ENCODE results near the gene NPAS3. TPM values are rescaled to one million over a fixed set of nuclear protein-coding genes. Genes with fewer than 3 reads are reported as not detected.

Gene NPAS3
- total RNA-seq, 1 experiment from 2014 or later = 15.6 TPM

DNA sequence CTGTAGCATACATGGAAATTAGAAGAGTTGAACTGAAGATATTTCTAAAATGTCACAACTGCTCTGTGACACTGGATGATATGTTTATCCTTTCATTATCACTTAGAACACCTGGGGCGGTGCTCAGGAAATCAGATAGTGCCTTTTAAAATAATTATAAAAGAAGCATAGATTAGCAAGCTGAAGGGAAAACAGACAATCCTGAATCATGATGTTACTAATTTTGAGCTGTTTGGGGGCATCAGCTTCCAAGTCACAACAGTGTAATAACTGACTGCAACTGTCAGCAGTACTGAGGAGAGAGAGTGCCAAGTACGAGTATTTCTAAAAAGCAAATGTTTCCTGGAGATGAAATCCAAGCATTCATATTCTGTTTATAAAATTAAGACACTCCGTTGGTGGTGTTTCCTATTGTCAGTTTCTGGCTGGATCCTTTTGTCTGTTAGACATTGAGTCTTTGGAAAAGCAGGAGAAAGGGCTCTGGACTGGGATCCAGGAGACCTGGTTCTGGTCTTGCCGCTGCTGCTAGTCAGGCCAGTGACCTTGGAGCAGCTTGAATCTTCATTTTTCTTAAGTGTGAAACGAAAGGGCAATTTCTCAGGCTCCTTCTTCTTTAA lies 632.1 kb downstream of the NPAS3 start:
- Histone ChIP-seq H3K4me3 (ENCODE audit: low read depth, low read length, poor library complexity, severe bottlenecking) (no peak overlapping the region), H3K27ac (ENCODE audit: low read depth, low read length, poor library complexity, severe bottlenecking) (no peak overlapping the region), H3K4me1 (ENCODE audit: insufficient read depth, low read length, poor library complexity, severe bottlenecking) (peaks cover 46% of the 10 kb centered on the region), H3K9me3 (ENCODE audit: low read depth, low read length, poor library complexity, severe bottlenecking) (no peaks in the 10 kb centered on the region), H3K27me3 (replicated peaks; ENCODE audit: insufficient read depth, low read depth, low read length, poor library complexity) (no peaks in the 10 kb centered on the region), H3K36me3 (ENCODE audit: insufficient read depth, low read length, poor library complexity, severe bottlenecking) (no peaks in the 10 kb centered on the region)
- TF ChIP-seq, protein P1, sequence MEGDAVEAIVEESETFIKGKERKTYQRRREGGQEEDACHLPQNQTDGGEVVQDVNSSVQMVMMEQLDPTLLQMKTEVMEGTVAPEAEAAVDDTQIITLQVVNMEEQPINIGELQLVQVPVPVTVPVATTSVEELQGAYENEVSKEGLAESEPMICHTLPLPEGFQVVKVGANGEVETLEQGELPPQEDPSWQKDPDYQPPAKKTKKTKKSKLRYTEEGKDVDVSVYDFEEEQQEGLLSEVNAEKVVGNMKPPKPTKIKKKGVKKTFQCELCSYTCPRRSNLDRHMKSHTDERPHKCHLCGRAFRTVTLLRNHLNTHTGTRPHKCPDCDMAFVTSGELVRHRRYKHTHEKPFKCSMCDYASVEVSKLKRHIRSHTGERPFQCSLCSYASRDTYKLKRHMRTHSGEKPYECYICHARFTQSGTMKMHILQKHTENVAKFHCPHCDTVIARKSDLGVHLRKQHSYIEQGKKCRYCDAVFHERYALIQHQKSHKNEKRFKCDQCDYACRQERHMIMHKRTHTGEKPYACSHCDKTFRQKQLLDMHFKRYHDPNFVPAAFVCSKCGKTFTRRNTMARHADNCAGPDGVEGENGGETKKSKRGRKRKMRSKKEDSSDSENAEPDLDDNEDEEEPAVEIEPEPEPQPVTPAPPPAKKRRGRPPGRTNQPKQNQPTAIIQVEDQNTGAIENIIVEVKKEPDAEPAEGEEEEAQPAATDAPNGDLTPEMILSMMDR (conservative IDR thresholded peaks at IDR 0.05; ENCODE audit: low read depth, low read length) = no peak
- no peak for TF ChIP-seq EZH2 (IDR thresholded peaks at IDR 0.05; ENCODE audit: borderline replicate concordance, low read depth, low read length, poor library complexity, severe bottlenecking)
- no peak for DNase-seq (ENCODE audit: low spot score)
- ChIA-PET POLR2A (ENCODE audit: low non-redundant PET) (no interaction called here), CTCF (no interaction called here)
- BruUV-seq (replicated peaks) = no TSS peak
- intact Hi-C loops (cut with micrococcal nuclease; ENCODE audit: unreplicated experiment) = no loop called here

DNA sequence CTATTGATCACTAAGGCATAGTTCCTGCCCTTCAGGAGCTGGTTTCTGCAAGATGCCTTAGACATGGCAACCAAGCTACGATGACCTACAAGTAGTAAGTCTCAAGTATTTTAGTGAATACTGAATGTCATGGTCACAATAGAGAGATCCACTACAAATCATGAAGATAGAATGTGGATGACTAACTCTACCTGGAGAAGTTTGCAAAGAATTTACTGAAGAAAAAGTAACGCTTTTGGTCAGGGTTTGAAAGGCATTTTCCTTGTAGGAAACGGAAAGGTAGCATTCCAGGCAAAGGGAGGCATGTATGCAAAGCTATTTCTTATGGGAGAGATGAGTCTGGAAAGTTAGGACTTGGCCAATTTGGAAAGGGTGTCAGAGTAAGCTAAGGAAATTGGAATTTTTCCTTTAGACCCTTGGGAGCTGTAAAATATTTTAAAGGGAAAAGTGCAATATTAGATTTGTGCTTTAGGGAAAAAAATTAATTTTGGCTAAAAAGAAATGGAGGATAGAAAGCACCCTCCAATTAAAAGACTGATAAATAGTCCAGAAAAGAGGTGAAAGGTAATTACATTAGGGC lies 634.7 kb downstream of the NPAS3 start:
- POLR2A ChIA-PET (ENCODE audit: low non-redundant PET) = no interaction called here
- intact Hi-C loops (cut with micrococcal nuclease; ENCODE audit: unreplicated experiment) = no loop called here
- Histone ChIP-seq H3K9me3 (ENCODE audit: low read depth, low read length, poor library complexity, severe bottlenecking) (no peaks in the 10 kb centered on the region), H3K27ac (ENCODE audit: low read depth, low read length, poor library complexity, severe bottlenecking) (no peak overlapping the region), H3K4me1 (ENCODE audit: insufficient read depth, low read length, poor library complexity, severe bottlenecking) (peaks cover 28% of the 10 kb centered on the region), H3K36me3 (ENCODE audit: insufficient read depth, low read length, poor library complexity, severe bottlenecking) (no peaks in the 10 kb centered on the region), H3K27me3 (replicated peaks; ENCODE audit: insufficient read depth, low read depth, low read length, poor library complexity) (no peaks in the 10 kb centered on the region), H3K4me3 (ENCODE audit: low read depth, low read length, poor library complexity, severe bottlenecking) (no peak overlapping the region)
- TF ChIP-seq EZH2 (IDR thresholded peaks at IDR 0.05; ENCODE audit: borderline replicate concordance, low read depth, low read length, poor library complexity, severe bottlenecking) = no peak
- BruUV-seq (replicated peaks) = no TSS peak
- DNase-seq (ENCODE audit: low spot score) = no peak
- CTCF ChIA-PET = interaction anchor here (0.7 kb wide), 1 partner anchor 1253 kb away, joined by 8 read pairs; no protein-coding TSS in a partner anchor

DNA sequence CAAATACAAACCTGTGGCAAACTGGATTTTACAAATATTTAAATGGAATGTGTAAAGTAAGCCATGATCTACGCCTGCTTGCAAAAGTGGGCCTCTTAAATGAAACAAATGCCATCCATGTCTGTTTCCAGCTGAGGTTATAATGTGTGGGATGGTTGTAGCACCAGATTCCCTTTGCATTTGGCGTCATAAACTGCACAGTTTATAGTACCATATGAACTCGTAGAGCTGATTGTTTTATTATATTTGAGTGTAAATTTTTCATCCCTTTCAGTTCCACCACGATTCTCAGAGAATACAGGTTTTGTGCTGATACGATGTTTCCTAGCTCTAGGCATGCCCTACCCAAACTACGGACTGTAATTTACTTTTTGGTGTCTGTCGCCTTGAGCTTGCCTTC lies 637.3 kb downstream of the NPAS3 start:
- H3K4me3 ChIP-seq (ENCODE audit: low read depth, low read length, poor library complexity, severe bottlenecking) = no peak overlapping the region
- TF ChIP-seq, protein P1 (conservative IDR thresholded peaks at IDR 0.05; ENCODE audit: low read depth, low read length) = no peak
- TF ChIP-seq EZH2 (IDR thresholded peaks at IDR 0.05; ENCODE audit: borderline replicate concordance, low read depth, low read length, poor library complexity, severe bottlenecking) = no peak
- no peak overlapping the region for H3K27ac ChIP-seq (ENCODE audit: low read depth, low read length, poor library complexity, severe bottlenecking)
- H3K27me3 ChIP-seq (replicated peaks; ENCODE audit: insufficient read depth, low read depth, low read length, poor library complexity) = no peaks in the 10 kb centered on the region
- CTCF ChIA-PET = no interaction called here
- BruUV-seq (replicated peaks) = no TSS peak
- POLR2A ChIA-PET (ENCODE audit: low non-redundant PET) = no interaction called here
- peaks cover 2% of the 10 kb centered on the region for H3K4me1 ChIP-seq (ENCODE audit: insufficient read depth, low read length, poor library complexity, severe bottlenecking)
- no peaks in the 10 kb centered on the region for H3K36me3 ChIP-seq (ENCODE audit: insufficient read depth, low read length, poor library complexity, severe bottlenecking)
- no peak for DNase-seq (ENCODE audit: low spot score)
- intact Hi-C loops (cut with micrococcal nuclease; ENCODE audit: unreplicated experiment) = no loop called here
- no peaks in the 10 kb centered on the region for H3K9me3 ChIP-seq (ENCODE audit: low read depth, low read length, poor library complexity, severe bottlenecking)
